Erythroblast (primary cell): ENCODE data around the gene DLEU7.

Experiments
- GATA1 ChIP-seq: IDR thresholded peaks from 2 replicates; pipeline ENCODE4 v1.6.1; 2011; ENCODE audit warnings: low read depth, mild to moderate bottlenecking, control low read depth, low read length, moderate library complexity
- POLR2A ChIP-seq: IDR thresholded peaks from 2 replicates; pipeline ENCODE4 v1.6.1; 2011; ENCODE audit warnings: mild to moderate bottlenecking, low read length

GRCh38 chr13:50801087-50801931, 42.2 kb downstream of the DLEU7 start:
- TF ChIP-seq POLR2A (no peak), GATA1 (no peak)
